ENCODE results near the gene OR13J1. TPM values are rescaled to one million over a fixed set of nuclear protein-coding genes. Genes with fewer than 3 reads are reported as not detected.

OR13J1 gene
- total and polyA plus RNA-seq, 2 experiments from 2014 or later, result 0.15 TPM; not detected in 1

DNA sequence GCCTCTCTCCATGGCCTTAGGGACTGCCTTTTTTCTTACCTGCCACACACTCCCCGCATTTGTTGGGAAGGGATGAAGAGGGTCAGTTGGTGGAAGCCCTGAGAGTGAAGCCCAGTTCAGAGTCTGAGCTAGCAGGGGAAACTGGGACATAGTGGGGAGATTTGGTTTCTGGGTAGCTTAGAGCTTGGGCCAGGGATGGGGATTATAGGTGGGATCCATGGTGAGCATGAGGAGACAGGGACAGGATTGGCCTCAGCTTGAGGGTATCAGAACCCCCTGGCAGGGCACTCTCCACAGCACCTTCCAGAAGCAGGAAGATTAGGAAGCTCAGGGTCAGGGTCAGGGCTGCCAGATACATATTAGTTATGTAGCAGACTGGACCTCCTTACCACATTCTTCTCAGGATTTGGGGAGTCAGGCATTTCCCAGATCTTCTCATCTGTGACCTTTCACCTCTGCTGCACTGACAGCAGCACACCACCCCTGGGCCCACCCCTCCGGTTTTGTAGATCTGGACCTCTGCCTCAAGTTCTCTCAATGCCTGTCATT lies 17.9 kb downstream of the OR13J1 start:
- DNase-seq (ENCODE audit: low spot score), result no peak
- TF ChIP-seq CTCF (conservative IDR thresholded peaks at IDR 0.05; ENCODE audit: low read depth in 2 of 2) (no peak), CREB1 (CRISPR knock-in tag; IDR thresholded peaks at IDR 0.05; ENCODE audit: low read depth) (no peak), ETS1 (IDR thresholded peaks at IDR 0.05) (no peak), NANOG (IDR thresholded peaks at IDR 0.05; ENCODE audit: borderline replicate concordance) (no peak), ZNF114 (CRISPR knock-in tag; IDR thresholded peaks at IDR 0.05) (no peak), JUNB (IDR thresholded peaks at IDR 0.05; ENCODE audit: unreplicated experiment) (no peak), EZH2 (IDR thresholded peaks at IDR 0.05; ENCODE audit: low read depth, unreplicated experiment) (no peak), STAT1 (IDR thresholded peaks at IDR 0.05; ENCODE audit: unreplicated experiment) (no peak), ZNF462 (CRISPR knock-in tag; IDR thresholded peaks at IDR 0.05) (no peak), ZNF331 (CRISPR knock-in tag; IDR thresholded peaks at IDR 0.05; ENCODE audit: low read depth) (no peak), EZH2phosphoT487 (IDR thresholded peaks at IDR 0.05; ENCODE audit: unreplicated experiment) (no peak), POLR2AphosphoS5 (IDR thresholded peaks at IDR 0.05; ENCODE audit: low read depth) (no peak)
- TF ChIP-seq, protein P1, sequence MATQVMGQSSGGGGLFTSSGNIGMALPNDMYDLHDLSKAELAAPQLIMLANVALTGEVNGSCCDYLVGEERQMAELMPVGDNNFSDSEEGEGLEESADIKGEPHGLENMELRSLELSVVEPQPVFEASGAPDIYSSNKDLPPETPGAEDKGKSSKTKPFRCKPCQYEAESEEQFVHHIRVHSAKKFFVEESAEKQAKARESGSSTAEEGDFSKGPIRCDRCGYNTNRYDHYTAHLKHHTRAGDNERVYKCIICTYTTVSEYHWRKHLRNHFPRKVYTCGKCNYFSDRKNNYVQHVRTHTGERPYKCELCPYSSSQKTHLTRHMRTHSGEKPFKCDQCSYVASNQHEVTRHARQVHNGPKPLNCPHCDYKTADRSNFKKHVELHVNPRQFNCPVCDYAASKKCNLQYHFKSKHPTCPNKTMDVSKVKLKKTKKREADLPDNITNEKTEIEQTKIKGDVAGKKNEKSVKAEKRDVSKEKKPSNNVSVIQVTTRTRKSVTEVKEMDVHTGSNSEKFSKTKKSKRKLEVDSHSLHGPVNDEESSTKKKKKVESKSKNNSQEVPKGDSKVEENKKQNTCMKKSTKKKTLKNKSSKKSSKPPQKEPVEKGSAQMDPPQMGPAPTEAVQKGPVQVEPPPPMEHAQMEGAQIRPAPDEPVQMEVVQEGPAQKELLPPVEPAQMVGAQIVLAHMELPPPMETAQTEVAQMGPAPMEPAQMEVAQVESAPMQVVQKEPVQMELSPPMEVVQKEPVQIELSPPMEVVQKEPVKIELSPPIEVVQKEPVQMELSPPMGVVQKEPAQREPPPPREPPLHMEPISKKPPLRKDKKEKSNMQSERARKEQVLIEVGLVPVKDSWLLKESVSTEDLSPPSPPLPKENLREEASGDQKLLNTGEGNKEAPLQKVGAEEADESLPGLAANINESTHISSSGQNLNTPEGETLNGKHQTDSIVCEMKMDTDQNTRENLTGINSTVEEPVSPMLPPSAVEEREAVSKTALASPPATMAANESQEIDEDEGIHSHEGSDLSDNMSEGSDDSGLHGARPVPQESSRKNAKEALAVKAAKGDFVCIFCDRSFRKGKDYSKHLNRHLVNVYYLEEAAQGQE (IDR thresholded peaks at IDR 0.05; ENCODE audit: unreplicated experiment), result no peak
- Histone ChIP-seq H4K20me1 (replicated peaks; ENCODE audit: insufficient read depth) (no peaks in the 10 kb centered on the region), H3K79me2 (replicated peaks; ENCODE audit: insufficient read depth) (no peaks in the 10 kb centered on the region), H3K4me1 (ENCODE audit: insufficient read depth) (no peaks in the 10 kb centered on the region; the same call in 1 of the 2 replicates), H3K4me3 (no peak overlapping the region), H3K4me2 (no peak overlapping the region), H3K27ac (ENCODE audit: low read depth) (no peak overlapping the region), H3K27me3 (ENCODE audit: insufficient read depth) (peaks cover 2% of the 10 kb centered on the region; the same call in 1 of the 2 replicates), H3F3A (replicated peaks; ENCODE audit: low read depth) (no peaks in the 10 kb centered on the region), H2AFZ (no peak overlapping the region), H3K36me3 (ENCODE audit: insufficient read depth) (no peaks in the 10 kb centered on the region), H3K9me2 (ENCODE audit: insufficient read depth) (no peaks in the 10 kb centered on the region)
- Mint-ChIP-seq H3K27ac (no peak overlapping the region), H3K9me3 (no peaks in the 10 kb centered on the region), H3K36me3 (ENCODE audit: low read depth) (peaks cover 3% of the 10 kb centered on the region; the same call in 2 of the 3 replicates), H3K4me1 (no peaks in the 10 kb centered on the region; the same call in 2 of the 3 replicates), H3K27me3 (ENCODE audit: insufficient read depth, low read depth, poor library complexity) (peaks cover 2% of the 10 kb centered on the region), H3K4me3 (no peak overlapping the region)
- ATAC-seq, result no peak

Measured in GM23338 (cell line).